ENCODE data around the gene SH3GL2.

DNA sequence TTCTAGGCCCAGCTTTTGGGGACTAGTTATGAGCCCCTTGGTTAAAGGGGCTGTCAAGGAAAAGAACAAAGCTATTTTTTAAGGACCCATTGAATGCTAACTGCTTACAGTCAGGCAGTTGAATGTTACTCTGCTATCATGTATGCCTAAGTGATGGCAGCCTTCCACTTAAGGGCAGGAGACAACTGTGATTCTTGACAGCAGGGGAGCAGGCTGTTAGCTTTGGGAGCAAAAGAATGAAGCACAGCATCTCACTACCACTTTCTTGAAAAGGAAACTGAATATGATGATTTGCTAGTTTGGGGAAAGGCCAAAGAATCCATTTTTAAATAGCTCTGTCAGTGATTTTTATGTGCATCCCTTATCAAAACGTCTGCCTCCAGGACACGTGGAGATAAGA is 221.6 kb downstream of the SH3GL2 start:
- TF ChIP-seq GLIS3 (CRISPR knock-in tag; IDR thresholded peaks at IDR 0.05) = no peak
- no peak for TF ChIP-seq ZNF70 (CRISPR knock-in tag; IDR thresholded peaks at IDR 0.05)
- no peak for TF ChIP-seq PATZ1 (CRISPR knock-in tag; IDR thresholded peaks at IDR 0.05; ENCODE audit: borderline replicate concordance)
- no peak for TF ChIP-seq ZFP30 (CRISPR knock-in tag; IDR thresholded peaks at IDR 0.05)
- TF ChIP-seq CREB5 (CRISPR knock-in tag; IDR thresholded peaks at IDR 0.05; ENCODE audit: low read depth) = no peak
- no peak for TF ChIP-seq ISL1 (CRISPR knock-in tag; IDR thresholded peaks at IDR 0.05)
- no peak for TF ChIP-seq ZNF8 (CRISPR knock-in tag; IDR thresholded peaks at IDR 0.05)
- no peak for TF ChIP-seq CSDC2 (CRISPR knock-in tag; IDR thresholded peaks at IDR 0.05)
- no peak for TF ChIP-seq RARB (CRISPR knock-in tag; IDR thresholded peaks at IDR 0.05)
- TF ChIP-seq, protein P1, sequence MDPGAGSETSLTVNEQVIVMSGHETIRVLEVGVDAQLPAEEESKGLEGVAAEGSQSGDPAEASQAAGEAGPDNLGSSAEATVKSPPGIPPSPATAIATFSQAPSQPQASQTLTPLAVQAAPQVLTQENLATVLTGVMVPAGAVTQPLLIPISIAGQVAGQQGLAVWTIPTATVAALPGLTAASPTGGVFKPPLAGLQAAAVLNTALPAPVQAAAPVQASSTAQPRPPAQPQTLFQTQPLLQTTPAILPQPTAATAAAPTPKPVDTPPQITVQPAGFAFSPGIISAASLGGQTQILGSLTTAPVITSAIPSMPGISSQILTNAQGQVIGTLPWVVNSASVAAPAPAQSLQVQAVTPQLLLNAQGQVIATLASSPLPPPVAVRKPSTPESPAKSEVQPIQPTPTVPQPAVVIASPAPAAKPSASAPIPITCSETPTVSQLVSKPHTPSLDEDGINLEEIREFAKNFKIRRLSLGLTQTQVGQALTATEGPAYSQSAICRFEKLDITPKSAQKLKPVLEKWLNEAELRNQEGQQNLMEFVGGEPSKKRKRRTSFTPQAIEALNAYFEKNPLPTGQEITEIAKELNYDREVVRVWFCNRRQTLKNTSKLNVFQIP (CRISPR knock-in tag; IDR thresholded peaks at IDR 0.05; ENCODE audit: borderline replicate concordance, low read depth) = no peak
- TF ChIP-seq TSHZ2 (CRISPR knock-in tag; IDR thresholded peaks at IDR 0.05) = no peak
- TF ChIP-seq ZNF565 (CRISPR knock-in tag; conservative IDR thresholded peaks at IDR 0.05; ENCODE audit: low read depth) = no peak
- TF ChIP-seq ESRRG (CRISPR knock-in tag; IDR thresholded peaks at IDR 0.05) = no peak
